ENCODE measurements around the gene RBBP8. TPM values are rescaled to one million over a fixed set of nuclear protein-coding genes. Genes with fewer than 3 reads are reported as not detected.

RBBP8 gene
- total and polyA plus RNA-seq, 4 donors: 6.5 to 9.8 (median 7.4) TPM

GRCh38 chr18:22961156-22961555, 28.0 kb downstream of the RBBP8 start:
- 100% methylated on average over 1 of the region's 1 CpG for WGBS
- TF ChIP-seq FOXA2 (IDR thresholded peaks at IDR 0.05): no peak

GRCh38 chr18:22962004-22962403, 28.9 kb downstream of the RBBP8 start:
- H3K9ac ChIP-seq (ENCODE audit: low read depth in 1 of 2, low read length in 2 of 2): no peak overlapping the region
- H3K4me3 ChIP-seq (ENCODE audit: low read depth in 1 of 3, low read length in 3 of 3): no peak overlapping the region
- DNase-seq (ENCODE audit: low spot score): no peak
- no peaks in the 10 kb centered on the region for H3K27me3 ChIP-seq (ENCODE audit: control insufficient read depth in 4 of 4, insufficient read depth in 4 of 4, low read length in 3 of 4)
- H3K4me1 ChIP-seq (ENCODE audit: control insufficient read depth in 4 of 4, insufficient read depth in 4 of 4, low read length in 3 of 4): no peaks in the 10 kb centered on the region
- H3K27ac ChIP-seq (ENCODE audit: low read depth in 1 of 2, low read length in 2 of 2): no peak overlapping the region
- no peaks in the 10 kb centered on the region for H3K36me3 ChIP-seq (ENCODE audit: control insufficient read depth in 4 of 4, insufficient read depth in 3 of 4, low read depth in 1 of 4, low read length in 3 of 4)
- no peak for TF ChIP-seq FOXA2 (IDR thresholded peaks at IDR 0.05)
- TF ChIP-seq HNF4G (IDR thresholded peaks at IDR 0.05): no peak
- no peak for TF ChIP-seq EGR1 (IDR thresholded peaks at IDR 0.05; ENCODE audit: low read depth in 2 of 2)
- no peak for TF ChIP-seq SP1 (IDR thresholded peaks at IDR 0.05)
- TF ChIP-seq NR2F2 (IDR thresholded peaks at IDR 0.05): no peak
- TF ChIP-seq REST (IDR thresholded peaks at IDR 0.05): no peak
- TF ChIP-seq ATF3 (IDR thresholded peaks at IDR 0.05): no peak
- no peaks in the 10 kb centered on the region for H3K9me3 ChIP-seq (ENCODE audit: control insufficient read depth in 4 of 4, low read length in 3 of 4)

More at GRCh38 chr18:22961156-22961555, 28.0 kb downstream of the RBBP8 start:
- H3K9me3 ChIP-seq (ENCODE audit: control insufficient read depth in 4 of 4, low read length in 3 of 4): no peaks in the 10 kb centered on the region
- DNase-seq (ENCODE audit: low spot score): no peak
- no peaks in the 10 kb centered on the region for H3K4me1 ChIP-seq (ENCODE audit: control insufficient read depth in 4 of 4, insufficient read depth in 4 of 4, low read length in 3 of 4)
- H3K36me3 ChIP-seq (ENCODE audit: control insufficient read depth in 4 of 4, insufficient read depth in 3 of 4, low read depth in 1 of 4, low read length in 3 of 4): no peaks in the 10 kb centered on the region
- no peak overlapping the region for H3K27ac ChIP-seq (ENCODE audit: low read depth in 1 of 2, low read length in 2 of 2)
- H3K27me3 ChIP-seq (ENCODE audit: control insufficient read depth in 4 of 4, insufficient read depth in 4 of 4, low read length in 3 of 4): no peaks in the 10 kb centered on the region
- H3K4me3 ChIP-seq (ENCODE audit: low read depth in 1 of 3, low read length in 3 of 3): no peak overlapping the region
- H3K9ac ChIP-seq (ENCODE audit: low read depth in 1 of 2, low read length in 2 of 2): no peak overlapping the region

- Histone ChIP-seq H3K9ac (ENCODE audit: low read depth in 1 of 2, low read length in 2 of 2) (no peak overlapping the region), H3K36me3 (ENCODE audit: control insufficient read depth in 4 of 4, insufficient read depth in 3 of 4, low read depth in 1 of 4, low read length in 3 of 4) (no peaks in the 10 kb centered on the region), H3K9me3 (ENCODE audit: control insufficient read depth in 4 of 4, low read length in 3 of 4) (no peaks in the 10 kb centered on the region), H3K27me3 (ENCODE audit: control insufficient read depth in 4 of 4, insufficient read depth in 4 of 4, low read length in 3 of 4) (no peaks in the 10 kb centered on the region), H3K4me1 (ENCODE audit: control insufficient read depth in 4 of 4, insufficient read depth in 4 of 4, low read length in 3 of 4) (no peaks in the 10 kb centered on the region), H3K4me3 (ENCODE audit: low read depth in 1 of 3, low read length in 3 of 3) (no peak overlapping the region), H3K27ac (ENCODE audit: low read depth in 1 of 2, low read length in 2 of 2) (no peak overlapping the region)
- no peak for DNase-seq (ENCODE audit: low spot score)
- WGBS: 94% methylated on average over 3 of the region's 3 CpGs
- TF ChIP-seq REST (IDR thresholded peaks at IDR 0.05): no peak
- TF ChIP-seq ATF3 (IDR thresholded peaks at IDR 0.05): no peak
- no peak for TF ChIP-seq NR2F2 (IDR thresholded peaks at IDR 0.05)
- no peak for TF ChIP-seq RAD21 (IDR thresholded peaks at IDR 0.05)
- no peak for TF ChIP-seq RXRA (IDR thresholded peaks at IDR 0.05)
- no peak for TF ChIP-seq FOXA1 (IDR thresholded peaks at IDR 0.05)
- TF ChIP-seq GABPA (IDR thresholded peaks at IDR 0.05 in 1 of 2, conservative IDR thresholded peaks at IDR 0.05 in 1 of 2): no peak
- no peak for TF ChIP-seq FOXA2 (IDR thresholded peaks at IDR 0.05)
- TF ChIP-seq YY1 (IDR thresholded peaks at IDR 0.05): no peak
- no peak for TF ChIP-seq ZBTB33 (IDR thresholded peaks at IDR 0.05)
- no peak for TF ChIP-seq JUND (IDR thresholded peaks at IDR 0.05)
- no peak for TF ChIP-seq TAF1 (conservative IDR thresholded peaks at IDR 0.05)
- TF ChIP-seq EGR1 (IDR thresholded peaks at IDR 0.05; ENCODE audit: low read depth in 2 of 2): no peak
Observed at GRCh38 chr18:22964116-22964515, 31.0 kb downstream of the RBBP8 start.

All from liver (tissue), 9 donors.